Astrocyte (in vitro differentiated cells and primary cell): Measurements from ENCODE around the gene DCHS1. TPM values are rescaled to one million over a fixed set of nuclear protein-coding genes. Genes with fewer than 3 reads are reported as not detected.
A peak's percentile ranks its signal among the peaks of the same experiment; 100 is the strongest.

Experiments
- DNase-seq: peaks from one replicate; pipeline ENCODE4 v3.0.0-alpha.2; 2010; ENCODE audit warnings: low read depth
- FAIRE-seq: peaks from 2 replicates; lab custom pipeline; 2011; peaks lifted over from hg19 to GRCh38; lab: Jason Lieb, UNC
- H2AFZ ChIP-seq: 2 replicates; pipeline ENCODE4 v1.6.0; 2012; ENCODE audit warnings: low read depth, low read length, inconsistent platforms
- H3K27ac ChIP-seq: 2 replicates; pipeline ENCODE4 v1.5.1; 2011; ENCODE audit warnings: low read depth, low read length, inconsistent platforms
- H3K27me3 ChIP-seq: 2 replicates; pipeline ENCODE4 v1.6.0; 2011; ENCODE audit warnings: low read length, inconsistent platforms; ENCODE audit not compliant: insufficient read depth
- H3K36me3 ChIP-seq: 2 replicates; pipeline ENCODE4 v1.5.1; 2011; ENCODE audit warnings: low read length, inconsistent platforms; ENCODE audit not compliant: insufficient read depth
- H3K4me1 ChIP-seq: 2 replicates; pipeline ENCODE4 v1.5.1; 2011; ENCODE audit warnings: low read length, inconsistent platforms; ENCODE audit not compliant: insufficient read depth
- H3K4me2 ChIP-seq: 2 replicates; pipeline ENCODE4 v1.6.0; 2012; ENCODE audit warnings: low read length, inconsistent platforms
- H3K4me3 ChIP-seq: 2 replicates; pipeline ENCODE4 v1.5.1; 2011; ENCODE audit warnings: low read depth, mild to moderate bottlenecking, low read length, inconsistent platforms; ENCODE audit not compliant: insufficient read depth
- H3K79me2 ChIP-seq: 2 replicates; pipeline ENCODE4 v1.6.0; 2012; ENCODE audit warnings: mild to moderate bottlenecking, low read length, inconsistent platforms; ENCODE audit not compliant: insufficient read depth
- H3K9ac ChIP-seq: 2 replicates; pipeline ENCODE4 v1.6.0; 2012; ENCODE audit warnings: mild to moderate bottlenecking, low read length, inconsistent platforms
- H3K9me3 ChIP-seq: 2 replicates; pipeline ENCODE4 v1.5.1; 2012; ENCODE audit warnings: low read depth, mild to moderate bottlenecking, low read length, inconsistent platforms; ENCODE audit not compliant: insufficient read depth
- H4K20me1 ChIP-seq: 2 replicates; pipeline ENCODE4 v1.6.0; 2012; ENCODE audit warnings: low read length, inconsistent platforms; ENCODE audit not compliant: insufficient read depth
- H3K27ac Mint-ChIP-seq: one replicate; pipeline ENCODE4 v1.8.0; 2021; ENCODE audit warnings: mild to moderate bottlenecking, mixed read lengths; ENCODE audit not compliant: unreplicated experiment
- H3K27me3 Mint-ChIP-seq: one replicate; pipeline ENCODE4 v1.8.0; 2021; ENCODE audit warnings: low read depth, mixed read lengths; ENCODE audit not compliant: unreplicated experiment
- H3K36me3 Mint-ChIP-seq: one replicate; pipeline ENCODE4 v1.8.0; 2021; ENCODE audit warnings: low read depth, mixed read lengths; ENCODE audit not compliant: unreplicated experiment
- H3K4me1 Mint-ChIP-seq: one replicate; pipeline ENCODE4 v1.8.0; 2021; ENCODE audit warnings: low read depth, mixed read lengths; ENCODE audit not compliant: unreplicated experiment
- H3K4me3 Mint-ChIP-seq: one replicate; pipeline ENCODE4 v1.8.0; 2021; ENCODE audit warnings: mild to moderate bottlenecking, moderate library complexity, mixed read lengths; ENCODE audit not compliant: unreplicated experiment
- H3K9me3 Mint-ChIP-seq: one replicate; pipeline ENCODE4 v1.8.0; 2021; ENCODE audit warnings: mild to moderate bottlenecking, mixed read lengths; ENCODE audit not compliant: unreplicated experiment
- CTCF ChIP-seq: IDR thresholded peaks from 2 replicates; pipeline ENCODE4 v1.5.1; 2011; ENCODE audit warnings: low read depth, mild to moderate bottlenecking, inconsistent platforms, low read length, moderate library complexity; ENCODE audit not compliant: insufficient read depth
- EZH2 ChIP-seq: IDR thresholded peaks from 2 replicates; pipeline ENCODE4 v1.6.1; 2012; ENCODE audit warnings: mild to moderate bottlenecking, low read length, inconsistent platforms; ENCODE audit not compliant: insufficient read depth
- total RNA-seq: library from RNA; stranded (reverse); gene quantifications from 2 replicates; pipeline ENCODE4 v1.2.1, GENCODE V29; 2021

DCHS1 gene
- total RNA-seq, 1 donor from 2014 or later, result 8.4 TPM

DNA sequence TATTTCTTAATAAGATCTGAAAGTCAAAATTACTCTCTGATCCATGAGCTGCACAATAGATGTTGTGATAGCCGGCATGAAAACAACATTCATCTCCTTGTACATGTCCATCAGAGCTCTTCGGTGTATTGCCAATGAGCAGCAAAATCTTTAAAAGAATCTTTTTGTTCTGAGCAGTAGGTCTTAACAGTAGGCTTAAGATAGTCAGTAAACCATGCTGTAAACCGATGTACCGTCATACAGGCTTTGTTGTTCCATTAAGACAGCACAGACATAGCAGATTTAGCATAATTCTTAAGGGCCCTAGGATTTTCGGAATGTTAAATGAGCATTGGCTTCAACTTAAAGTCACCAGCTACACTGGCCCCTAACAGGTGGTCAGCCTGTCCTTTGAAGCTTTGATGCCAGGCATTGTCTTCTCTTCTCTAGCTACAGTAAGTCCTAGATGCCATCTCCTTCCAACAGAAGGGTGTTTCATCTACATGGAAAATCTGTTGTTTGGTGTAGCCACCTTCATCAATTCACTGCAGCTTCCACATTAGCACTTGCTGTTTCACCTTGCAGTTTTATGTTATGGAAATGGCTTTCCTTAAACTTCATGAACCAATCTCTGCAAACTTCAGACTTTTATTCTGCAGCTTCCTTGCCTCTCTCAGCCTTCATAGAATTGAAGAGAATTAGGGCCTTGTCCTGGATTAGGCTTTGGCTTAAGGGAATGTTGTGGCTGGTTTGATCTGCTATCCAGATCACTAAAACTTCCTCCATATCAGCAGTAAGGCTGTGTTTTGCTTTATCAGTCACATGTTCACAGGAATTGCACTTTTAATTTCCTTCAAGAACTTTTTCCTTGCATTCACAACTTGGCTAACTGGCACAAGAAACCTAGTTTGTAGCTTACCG lies 80.5 kb downstream of the DCHS1 start:
- H3K79me2 ChIP-seq, result no peaks in the 10 kb centered on the region
- Mint-ChIP-seq H3K36me3 (peaks cover 9% of the 10 kb centered on the region), H3K9me3 (peaks cover 3% of the 10 kb centered on the region)

GRCh38 chr11:6572215-6572614 lies 83.4 kb downstream of the DCHS1 start:
- no peak overlapping the region for H3K9ac ChIP-seq
- H3K27me3 ChIP-seq, result no peaks in the 10 kb centered on the region
- H3K36me3 ChIP-seq, result no peaks in the 10 kb centered on the region
- H3K9me3 ChIP-seq, result no peaks in the 10 kb centered on the region
- Mint-ChIP-seq H3K9me3 (peaks cover 4% of the 10 kb centered on the region), H3K4me3 (no peak overlapping the region), H3K36me3 (peaks cover 11% of the 10 kb centered on the region), H3K27me3 (no peaks in the 10 kb centered on the region), H3K27ac (no peak overlapping the region), H3K4me1 (peaks cover 29% of the 10 kb centered on the region)
- H3K4me1 ChIP-seq, result peaks cover 22% of the 10 kb centered on the region
- H3K27ac ChIP-seq, result no peak overlapping the region
- no peak overlapping the region for H2AFZ ChIP-seq
- H4K20me1 ChIP-seq, result peaks cover 20% of the 10 kb centered on the region
- no peak for TF ChIP-seq CTCF
- no peak for TF ChIP-seq EZH2
- FAIRE-seq (no peak), DNase-seq (peak; percentile 91)
- H3K79me2 ChIP-seq, result no peaks in the 10 kb centered on the region
- H3K4me2 ChIP-seq, result peak overlapping the region; percentile 27
- H3K4me3 ChIP-seq, result no peak overlapping the region

More for the DNA sequence above, 80.5 kb downstream of the DCHS1 start:
- H3K27ac Mint-ChIP-seq, result no peak overlapping the region
- no peak overlapping the region for H3K4me3 ChIP-seq
- no peak overlapping the region for H3K27ac ChIP-seq
- H3K4me1 ChIP-seq, result peaks cover 13% of the 10 kb centered on the region
- FAIRE-seq (no peak), DNase-seq (no peak)
- no peaks in the 10 kb centered on the region for H3K36me3 ChIP-seq
- TF ChIP-seq CTCF (no peak), EZH2 (no peak)
- H2AFZ ChIP-seq, result no peak overlapping the region
- no peaks in the 10 kb centered on the region for H3K9me3 ChIP-seq
- peaks cover 11% of the 10 kb centered on the region for H4K20me1 ChIP-seq
- no peak overlapping the region for H3K4me3 Mint-ChIP-seq
- H3K27me3 ChIP-seq, result no peaks in the 10 kb centered on the region
- H3K4me1 Mint-ChIP-seq, result peaks cover 21% of the 10 kb centered on the region
- no peaks in the 10 kb centered on the region for H3K27me3 Mint-ChIP-seq
- no peak overlapping the region for H3K4me2 ChIP-seq
- no peak overlapping the region for H3K9ac ChIP-seq
